ENCODE results near the gene SYPL2. TPM values are rescaled to one million over a fixed set of nuclear protein-coding genes. Genes with fewer than 3 reads are reported as not detected.

SYPL2 gene
- total RNA-seq, 2 experiments from 2014 or later: not detected

GRCh38 chr1:109482791-109483671, 16.7 kb downstream of the SYPL2 start:
- Histone ChIP-seq H3K4me1 (ENCODE audit: insufficient read depth, low read length, poor library complexity, severe bottlenecking) (peaks cover 18% of the 10 kb centered on the region), H4K20me1 (ENCODE audit: insufficient read depth, low read length) (no peaks in the 10 kb centered on the region), H3K27ac (ENCODE audit: low read depth, low read length, poor library complexity, severe bottlenecking) (no peak overlapping the region), H3K9me3 (ENCODE audit: low read length) (no peaks in the 10 kb centered on the region), H3K4me2 (ENCODE audit: low read length) (peak overlapping the region; percentile 79), H3K4me3 (ENCODE audit: low read depth, low read length, poor library complexity, severe bottlenecking) (peak overlapping the region; percentile 74), H2AFZ (ENCODE audit: low read length) (peak overlapping the region; percentile 92), H3K9me2 (ENCODE audit: insufficient read depth, low read length) (no peaks in the 10 kb centered on the region), H3K79me2 (ENCODE audit: insufficient read depth, low read depth, low read length) (no peaks in the 10 kb centered on the region; the same call in 1 of the 2 replicates), H3K36me3 (ENCODE audit: insufficient read depth, low read length) (0 out of 2 replicates have a peak, but pooled peaks cover 6% of the 10 kb centered on the region)
- CTCF ChIA-PET (ENCODE audit: unreplicated experiment): interaction anchor here (0.5 to 0.7 kb wide), 6 partner anchors 58 to 502 kb away, joined by 3 to 9 read pairs (median 4); partner anchors contain the start of gene AHCYL1
- BruUV-seq (replicated peaks): no TSS peak
- POLR2A ChIA-PET: interaction anchor here (0.6 to 1.9 kb wide), 13 partner anchors 9 to 676 kb away, joined by 3 to 5 read pairs (median 4); partner anchors contain the start of genes GNAI3 and TMEM167B
- peak; percentile 69 for DNase-seq (ENCODE audit: low spot score)
- intact Hi-C loops (cut with micrococcal nuclease; ENCODE audit: unreplicated experiment): loop anchor here (1.0 to 5.0 kb wide), 2 partner anchors 57 to 201 kb away; partner anchors contain the start of genes PSMA5 and PSRC1
- TF ChIP-seq EZH2phosphoT487 (IDR thresholded peaks at IDR 0.05; ENCODE audit: borderline replicate concordance, low read depth, low read length): no peak
- peak; percentile 62; the same call in 1 of the 2 replicates for TF ChIP-seq CTCF (conservative IDR thresholded peaks at IDR 0.05; ENCODE audit: low read length)

- Histone ChIP-seq H3K4me2 (ENCODE audit: low read length) (peak within 1 kb of the TSS; percentile 88), H2AFZ (ENCODE audit: low read length) (peak within 1 kb of the TSS; percentile 92), H3K9me2 (ENCODE audit: insufficient read depth, low read length) (no peaks in the 10 kb centered on the region), H4K20me1 (ENCODE audit: insufficient read depth, low read length) (no peaks in the 10 kb centered on the region), H3K4me1 (ENCODE audit: insufficient read depth, low read length, poor library complexity, severe bottlenecking) (peaks cover 18% of the 10 kb centered on the region), H3K27ac (ENCODE audit: low read depth, low read length, poor library complexity, severe bottlenecking) (peak within 1 kb of the TSS; percentile 62), H3K4me3 (ENCODE audit: low read depth, low read length, poor library complexity, severe bottlenecking) (peak within 1 kb of the TSS; percentile 74), H3K36me3 (ENCODE audit: insufficient read depth, low read length) (0 out of 2 replicates have a peak, but pooled peaks cover 8% of the 10 kb centered on the region), H3K9me3 (ENCODE audit: low read length) (no peaks in the 10 kb centered on the region), H3K79me2 (ENCODE audit: insufficient read depth, low read depth, low read length) (no peaks in the 10 kb centered on the region; the same call in 1 of the 2 replicates)
- 0 out of 2 replicates have a peak, but pooled peaks have one; percentile 8 for TF ChIP-seq CTCF (conservative IDR thresholded peaks at IDR 0.05; ENCODE audit: low read length)
- TF ChIP-seq EZH2phosphoT487 (IDR thresholded peaks at IDR 0.05; ENCODE audit: borderline replicate concordance, low read depth, low read length): no peak
- BruUV-seq (replicated peaks): no TSS peak
- POLR2A ChIA-PET: interaction anchor here (0.5 to 1.9 kb wide), 14 partner anchors 8 to 527 kb away, joined by 3 to 6 read pairs (median 4); partner anchors contain the start of genes GNAI3 and TMEM167B
- DNase-seq (ENCODE audit: low spot score): peak; percentile 95
- CTCF ChIA-PET (ENCODE audit: unreplicated experiment): interaction anchor here (0.5 to 1.1 kb wide), 9 partner anchors 10 to 501 kb away, joined by 3 to 14 read pairs (median 4); partner anchors contain the start of genes AHCYL1, CYB561D1 and SARS1
- intact Hi-C loops (cut with micrococcal nuclease; ENCODE audit: unreplicated experiment): loop anchor here (1.0 to 5.0 kb wide), 3 partner anchors 58 to 235 kb away; partner anchors contain the start of genes CELSR2, PSMA5 and PSRC1
These were observed 17.5 kb downstream of the SYPL2 start, which contains the start of gene ATXN7L2 for GRCh38 chr1:109483672-109484518. Gene ATXN7L2 (plus strand): TSS chr1:109483905. CDS start chr1:109483954, 49 bp downstream.
